ENCODE data around the gene FHOD3.

DNA sequence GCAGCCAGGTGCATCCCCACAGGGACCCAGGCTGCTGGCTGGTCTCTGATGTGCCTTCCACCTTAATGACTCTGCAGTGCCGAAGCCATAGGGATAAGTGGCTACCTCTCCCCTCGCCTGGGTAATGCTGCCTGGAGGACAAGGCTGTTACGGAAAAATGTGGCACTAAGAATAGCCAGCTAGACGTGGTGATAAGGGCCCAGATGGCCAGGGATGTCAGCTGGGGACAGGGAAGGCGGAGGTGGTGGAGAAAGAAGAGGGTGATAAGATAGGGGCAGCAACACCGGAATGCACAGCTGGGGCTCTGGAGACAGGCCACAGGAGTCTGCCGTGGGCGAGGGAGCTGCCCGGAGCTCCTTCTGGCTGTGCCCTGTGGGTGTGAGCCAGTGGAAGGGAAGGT lies 170.6 kb downstream of the FHOD3 start:
- TF ChIP-seq EZH2 (IDR thresholded peaks at IDR 0.05; ENCODE audit: low read depth): no peak
- TF ChIP-seq, protein P1, sequence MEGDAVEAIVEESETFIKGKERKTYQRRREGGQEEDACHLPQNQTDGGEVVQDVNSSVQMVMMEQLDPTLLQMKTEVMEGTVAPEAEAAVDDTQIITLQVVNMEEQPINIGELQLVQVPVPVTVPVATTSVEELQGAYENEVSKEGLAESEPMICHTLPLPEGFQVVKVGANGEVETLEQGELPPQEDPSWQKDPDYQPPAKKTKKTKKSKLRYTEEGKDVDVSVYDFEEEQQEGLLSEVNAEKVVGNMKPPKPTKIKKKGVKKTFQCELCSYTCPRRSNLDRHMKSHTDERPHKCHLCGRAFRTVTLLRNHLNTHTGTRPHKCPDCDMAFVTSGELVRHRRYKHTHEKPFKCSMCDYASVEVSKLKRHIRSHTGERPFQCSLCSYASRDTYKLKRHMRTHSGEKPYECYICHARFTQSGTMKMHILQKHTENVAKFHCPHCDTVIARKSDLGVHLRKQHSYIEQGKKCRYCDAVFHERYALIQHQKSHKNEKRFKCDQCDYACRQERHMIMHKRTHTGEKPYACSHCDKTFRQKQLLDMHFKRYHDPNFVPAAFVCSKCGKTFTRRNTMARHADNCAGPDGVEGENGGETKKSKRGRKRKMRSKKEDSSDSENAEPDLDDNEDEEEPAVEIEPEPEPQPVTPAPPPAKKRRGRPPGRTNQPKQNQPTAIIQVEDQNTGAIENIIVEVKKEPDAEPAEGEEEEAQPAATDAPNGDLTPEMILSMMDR (conservative IDR thresholded peaks at IDR 0.05): no peak

All from PC-9 (cell line).